Smooth muscle cell (in vitro differentiated cells): ENCODE measurements around the gene LCN10. TPM values are rescaled to one million over a fixed set of nuclear protein-coding genes. Genes with fewer than 3 reads are reported as not detected.
A peak's percentile ranks its signal among the peaks of the same experiment; 100 is the strongest.

Experiments used
- DNase-seq: peaks from one replicate; lab custom pipeline; 2025; ENCODE audit not compliant: unreplicated experiment; lab: John Stamatoyannopoulos, UW
- H2AFZ ChIP-seq: fragments of 200-600 bp; sonication (generic); 2 replicates; pipeline ENCODE4 v1.6.0; 2016; ENCODE audit warnings: antibody characterized with exemption, low read depth, mild to moderate bottlenecking
- H3F3A ChIP-seq: fragments of 200-600 bp; sonication (generic); 2 replicates; pipeline ENCODE4 v1.6.0; 2017; ENCODE audit warnings: antibody characterized with exemption, low read depth
- H3K27ac ChIP-seq: fragments of 200-600 bp; sonication (generic); 2 replicates; pipeline ENCODE4 v1.5.1; 2016; ENCODE audit warnings: low read depth, mild to moderate bottlenecking
- H3K27me3 ChIP-seq: fragments of 200-600 bp; sonication (generic); 2 replicates; pipeline ENCODE4 v1.6.1; 2016; ENCODE audit warnings: low read depth, mild to moderate bottlenecking
- H3K36me3 ChIP-seq: fragments of 200-600 bp; sonication (generic); 2 replicates; pipeline ENCODE4 v1.5.1; 2016; ENCODE audit warnings: low read depth
- H3K4me1 ChIP-seq: fragments of 200-600 bp; sonication (generic); 2 replicates; pipeline ENCODE4 v1.5.1; 2016; ENCODE audit warnings: low read depth
- H3K4me2 ChIP-seq: fragments of 200-600 bp; sonication (generic); 2 replicates; pipeline ENCODE4 v1.6.0; 2016; ENCODE audit warnings: mild to moderate bottlenecking
- H3K4me3 ChIP-seq: fragments of 200-600 bp; sonication (generic); 2 replicates; pipeline ENCODE4 v1.5.1; 2016; ENCODE audit warnings: mild to moderate bottlenecking
- H3K79me2 ChIP-seq: fragments of 200-600 bp; sonication (generic); 2 replicates; pipeline ENCODE4 v1.6.0; 2016; ENCODE audit warnings: low read depth, mild to moderate bottlenecking
- H3K9ac ChIP-seq: fragments of 200-600 bp; sonication (generic); 2 replicates; pipeline ENCODE4 v1.6.0; 2016; ENCODE audit warnings: low read depth
- H3K9me3 ChIP-seq: fragments of 200-600 bp; sonication (generic); replicated peaks from 2 replicates; pipeline ENCODE4 v1.5.1; 2016; ENCODE audit warnings: low read depth
- H4K20me1 ChIP-seq: fragments of 200-600 bp; sonication (generic); 2 replicates; pipeline ENCODE4 v1.6.0; 2016; ENCODE audit warnings: low read depth
- whole genome bisulfite sequencing: methylation state at CpG from one replicate; pipeline ENCODE4 v1.1.7; 2016; ENCODE audit warnings: low lambda C conversion rate; 5-methylcytosine and 5-hydroxymethylcytosine counted together
- polyA plus RNA-seq: library from polyadenylated mRNA; unstranded; fragments of >200 nt; fragmentation: Nextera tagmentation; extraction: Ambion mirVana; gene quantifications from 2 replicates; pipeline ENCODE4 v1.2.1, GENCODE V29; 2016
- total RNA-seq: library from RNA; depleted of rRNA; stranded (reverse); fragments of >200 nt; gene quantifications from 2 replicates; pipeline ENCODE4 v1.2.3, GENCODE V29; 2014
- TF ChIP-seq, protein P1 (sequence below): fragments of 200-600 bp; sonication (generic); IDR thresholded peaks from 2 replicates; pipeline ENCODE4 v1.5.1; 2017; ENCODE audit warnings: borderline replicate concordance, mild to moderate bottlenecking, antibody characterized with exemption; ENCODE audit not compliant: insufficient read depth, poor library complexity, severe bottlenecking

The LCN10 gene
- total and polyA plus RNA-seq, 2 experiments from 2014 or later: not detected

DNA sequence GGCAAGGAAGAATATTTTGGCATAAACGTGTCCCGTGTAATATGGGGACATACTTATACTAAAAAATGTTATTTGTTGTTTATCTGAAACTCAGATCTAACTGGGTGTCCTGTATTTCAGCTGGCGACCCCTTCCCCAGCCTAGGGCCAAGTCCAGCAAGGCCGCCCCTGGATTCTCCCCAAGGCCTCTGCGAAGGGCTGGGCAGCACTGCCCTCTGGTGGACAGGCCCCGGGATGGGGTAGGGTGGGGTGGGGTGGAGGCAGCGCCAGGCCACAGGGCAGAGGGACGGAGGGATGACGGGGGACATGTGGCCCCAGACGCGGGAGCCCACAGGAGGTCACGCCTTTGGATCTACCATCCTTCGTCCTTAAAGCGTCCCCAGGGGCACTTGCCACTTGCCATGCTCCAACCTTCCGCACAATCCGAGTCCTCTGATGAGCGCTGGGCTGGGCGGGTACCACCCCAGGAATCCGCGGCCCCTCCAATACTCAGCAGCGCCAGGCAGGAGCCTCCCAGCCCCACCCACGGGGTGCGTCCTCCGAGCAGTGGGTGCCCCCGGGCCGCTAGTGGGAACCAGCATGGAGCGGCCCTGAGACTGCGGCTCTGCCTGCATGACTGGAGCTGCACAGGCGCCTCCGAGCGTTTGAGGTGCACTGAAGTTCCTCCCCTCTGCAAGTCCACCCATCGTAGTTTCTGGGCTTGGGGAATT, 48.4 kb downstream of the LCN10 start:
- no peak overlapping the region for H3K4me2 ChIP-seq
- no peak overlapping the region for H3K4me3 ChIP-seq
- no peaks in the 10 kb centered on the region for H3F3A ChIP-seq
- peak overlapping the region; percentile 64 for H3K27ac ChIP-seq
- TF ChIP-seq, protein P1, sequence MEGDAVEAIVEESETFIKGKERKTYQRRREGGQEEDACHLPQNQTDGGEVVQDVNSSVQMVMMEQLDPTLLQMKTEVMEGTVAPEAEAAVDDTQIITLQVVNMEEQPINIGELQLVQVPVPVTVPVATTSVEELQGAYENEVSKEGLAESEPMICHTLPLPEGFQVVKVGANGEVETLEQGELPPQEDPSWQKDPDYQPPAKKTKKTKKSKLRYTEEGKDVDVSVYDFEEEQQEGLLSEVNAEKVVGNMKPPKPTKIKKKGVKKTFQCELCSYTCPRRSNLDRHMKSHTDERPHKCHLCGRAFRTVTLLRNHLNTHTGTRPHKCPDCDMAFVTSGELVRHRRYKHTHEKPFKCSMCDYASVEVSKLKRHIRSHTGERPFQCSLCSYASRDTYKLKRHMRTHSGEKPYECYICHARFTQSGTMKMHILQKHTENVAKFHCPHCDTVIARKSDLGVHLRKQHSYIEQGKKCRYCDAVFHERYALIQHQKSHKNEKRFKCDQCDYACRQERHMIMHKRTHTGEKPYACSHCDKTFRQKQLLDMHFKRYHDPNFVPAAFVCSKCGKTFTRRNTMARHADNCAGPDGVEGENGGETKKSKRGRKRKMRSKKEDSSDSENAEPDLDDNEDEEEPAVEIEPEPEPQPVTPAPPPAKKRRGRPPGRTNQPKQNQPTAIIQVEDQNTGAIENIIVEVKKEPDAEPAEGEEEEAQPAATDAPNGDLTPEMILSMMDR: peak; percentile 63
- no peaks in the 10 kb centered on the region for H3K4me1 ChIP-seq
- no peak for DNase-seq
- H3K36me3 ChIP-seq: no peaks in the 10 kb centered on the region
- no peaks in the 10 kb centered on the region for H3K27me3 ChIP-seq
- no peaks in the 10 kb centered on the region for H4K20me1 ChIP-seq
- H3K9me3 ChIP-seq: no peaks in the 10 kb centered on the region
- no peaks in the 10 kb centered on the region for H3K79me2 ChIP-seq
- 54% methylated on average over 26 of the region's 32 CpGs for WGBS
- H3K9ac ChIP-seq: no peak overlapping the region
- H2AFZ ChIP-seq: no peak overlapping the region

DNA sequence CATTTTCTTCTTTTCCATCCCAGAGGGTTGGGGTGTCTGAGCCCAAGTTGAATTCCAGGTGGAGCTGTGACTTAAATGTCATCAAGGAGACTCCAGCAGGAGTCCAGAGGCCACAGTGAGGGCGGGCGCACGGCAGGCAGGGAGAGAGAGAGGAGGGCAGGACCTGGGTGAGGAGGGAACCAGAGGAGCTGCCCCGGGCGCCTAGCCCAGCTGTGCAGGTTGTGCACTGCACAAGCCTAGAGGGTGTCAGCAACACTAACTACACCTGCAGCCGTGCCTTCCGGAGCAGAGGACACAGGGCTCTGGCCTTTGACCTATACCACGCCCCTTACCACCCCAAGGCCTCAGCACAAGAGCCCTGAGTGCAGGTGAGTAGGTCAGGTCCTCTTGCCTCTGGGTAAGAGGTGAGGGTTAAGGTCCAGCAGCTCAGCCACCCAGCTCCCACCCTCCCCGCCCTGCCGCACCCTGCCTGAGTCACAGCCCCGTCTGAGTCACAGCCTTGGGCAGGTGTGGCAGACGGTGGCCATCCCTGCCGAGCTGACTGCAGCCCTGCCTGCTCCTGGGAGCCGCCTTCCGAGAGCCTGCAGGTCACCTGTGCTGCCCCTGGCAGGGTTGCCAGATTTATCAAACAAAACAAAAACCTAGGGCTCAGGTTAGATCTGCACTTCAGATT, 49.1 kb downstream of the LCN10 start:
- no peaks in the 10 kb centered on the region for H4K20me1 ChIP-seq
- no peaks in the 10 kb centered on the region for H3K27me3 ChIP-seq
- H3K36me3 ChIP-seq: no peaks in the 10 kb centered on the region
- H3K4me1 ChIP-seq: no peaks in the 10 kb centered on the region
- H2AFZ ChIP-seq: no peak overlapping the region
- no peak overlapping the region for H3K4me2 ChIP-seq
- H3F3A ChIP-seq: peaks cover under 1% of the 10 kb centered on the region
- H3K4me3 ChIP-seq: no peak overlapping the region
- no peaks in the 10 kb centered on the region for H3K9me3 ChIP-seq
- TF ChIP-seq, protein P1: no peak
- H3K79me2 ChIP-seq: no peaks in the 10 kb centered on the region
- peak overlapping the region; percentile 64 for H3K27ac ChIP-seq
- DNase-seq: no peak
- 54% methylated on average over 15 of the region's 15 CpGs for WGBS
- H3K9ac ChIP-seq: no peak overlapping the region

DNA sequence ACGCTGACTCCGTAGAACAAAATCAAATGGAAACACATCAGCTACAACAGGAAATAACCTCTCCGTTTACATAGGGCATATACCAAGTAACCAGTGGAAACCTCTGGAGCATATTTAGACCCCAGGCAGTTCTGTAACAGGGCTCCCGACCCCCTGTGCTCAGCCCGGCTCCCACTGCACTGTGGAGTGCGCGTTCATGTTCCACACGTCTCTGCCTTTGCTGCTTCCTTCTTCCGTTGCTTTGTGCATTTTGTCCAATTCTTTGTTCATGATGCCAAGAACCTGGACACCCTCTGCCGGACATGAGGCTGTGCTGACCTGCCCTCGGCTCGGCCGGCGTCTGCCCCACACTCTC, 49.6 kb downstream of the LCN10 start:
- no peak overlapping the region for H3K27ac ChIP-seq
- TF ChIP-seq, protein P1: no peak
- H3F3A ChIP-seq: peaks cover 5% of the 10 kb centered on the region
- H4K20me1 ChIP-seq: no peaks in the 10 kb centered on the region
- 95% methylated on average over 14 of the region's 14 CpGs for WGBS
- H3K79me2 ChIP-seq: no peaks in the 10 kb centered on the region
- H3K9me3 ChIP-seq: no peaks in the 10 kb centered on the region
- no peak for DNase-seq
- H3K4me1 ChIP-seq: no peaks in the 10 kb centered on the region
- H2AFZ ChIP-seq: no peak overlapping the region
- H3K4me2 ChIP-seq: no peak overlapping the region
- H3K9ac ChIP-seq: no peak overlapping the region
- no peak overlapping the region for H3K4me3 ChIP-seq
- no peaks in the 10 kb centered on the region for H3K27me3 ChIP-seq
- no peaks in the 10 kb centered on the region for H3K36me3 ChIP-seq
